Activated CD4-positive, CD25-positive, alpha-beta regulatory T cell treated with anti-CD3 and anti-CD28 coated beads, Interleukin-2, amount 50 U/mL, for 16 hours (primary cell): Measurements from ENCODE around the gene TMEM132C.

Source experiments
- DNase-seq: peaks from one replicate; pipeline ENCODE4 v3.0.0-alpha.2; 2020; ENCODE audit warnings: low read depth, low spot score

The TMEM132C gene

DNA sequence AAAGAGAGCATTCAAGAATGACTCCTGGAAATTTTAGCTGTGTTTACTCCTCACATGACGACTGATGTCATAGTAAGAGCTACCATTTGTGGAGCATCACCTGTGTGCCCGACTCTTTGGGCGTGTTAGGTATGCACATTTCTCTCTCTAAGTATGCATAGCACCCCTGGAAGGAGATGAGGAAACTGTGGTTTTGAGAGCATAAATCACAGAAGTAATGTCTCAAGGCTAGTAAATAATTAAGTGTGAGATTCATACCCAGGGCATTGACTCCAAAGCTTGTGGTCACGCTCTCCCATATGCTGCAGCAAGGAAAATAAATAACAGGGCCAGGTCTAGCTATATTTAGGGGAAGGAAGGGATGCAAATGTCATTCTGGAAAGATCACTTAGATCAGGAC lies 340.7 kb downstream of the TMEM132C start:
- DNase-seq: no peak

- no peak for DNase-seq
These were observed 342.9 kb downstream of the TMEM132C start for GRCh38 chr12:128609861-128610260.

DNA sequence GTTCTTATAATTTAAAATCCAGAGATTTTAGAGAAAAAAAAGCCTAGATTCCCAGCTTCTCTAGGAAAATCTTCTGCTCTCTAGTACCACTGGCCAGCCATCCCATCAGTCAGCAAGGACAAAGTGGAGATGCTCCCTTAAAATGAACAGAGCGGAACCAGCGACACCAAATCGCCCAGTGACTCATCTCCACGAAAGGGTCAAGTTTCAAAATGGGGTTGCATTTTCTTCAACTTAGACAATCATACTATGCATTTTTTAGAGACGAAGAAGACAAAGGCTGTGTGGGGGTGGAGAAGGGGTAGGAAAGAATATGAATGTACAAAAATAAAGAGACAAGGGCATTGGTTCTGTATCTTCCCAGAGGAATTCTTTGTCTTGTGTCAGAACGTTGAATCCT lies 344.8 kb downstream of the TMEM132C start:
- DNase-seq: no peak

GRCh38 chr12:128612150-128612850 lies 345.3 kb downstream of the TMEM132C start:
- no peak for DNase-seq

DNA sequence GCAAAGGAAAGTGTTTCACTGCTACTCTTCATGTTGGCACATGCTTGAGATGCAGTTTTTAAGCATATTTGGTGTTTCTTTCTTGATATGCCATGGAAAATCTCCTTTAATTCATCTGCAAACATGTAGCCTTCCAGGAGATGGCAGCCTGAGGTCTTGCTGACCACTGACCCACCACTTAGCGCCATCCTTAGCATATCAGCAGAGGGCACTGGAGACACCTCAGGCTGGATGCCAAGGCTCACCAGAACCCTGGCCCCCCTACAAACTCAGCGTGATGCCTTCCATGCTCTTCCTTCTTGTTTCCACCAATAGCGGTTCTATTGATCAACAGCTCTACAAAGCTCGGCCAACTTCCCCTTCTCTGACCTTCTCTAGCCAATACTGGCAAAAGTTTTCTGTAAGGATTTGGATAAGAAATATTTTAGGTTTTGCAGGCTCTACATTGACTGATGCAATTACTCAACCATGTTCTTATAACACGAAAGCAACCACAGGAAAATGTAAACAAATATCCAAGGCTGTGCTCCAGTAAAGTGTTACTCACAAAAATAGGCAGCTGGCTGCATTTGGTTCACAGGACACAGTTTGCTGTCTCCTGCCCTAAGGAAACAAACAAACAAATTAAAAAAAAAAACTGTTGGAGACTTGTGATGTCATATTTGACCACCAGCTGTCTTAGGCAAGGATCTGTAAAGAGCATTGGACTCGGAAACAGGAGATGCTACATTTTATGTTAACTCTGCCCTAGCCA lies 347.0 kb downstream of the TMEM132C start:
- DNase-seq: no peak

- no peak for DNase-seq
These were observed 350.4 kb downstream of the TMEM132C start for GRCh38 chr12:128617304-128617833.

DNA sequence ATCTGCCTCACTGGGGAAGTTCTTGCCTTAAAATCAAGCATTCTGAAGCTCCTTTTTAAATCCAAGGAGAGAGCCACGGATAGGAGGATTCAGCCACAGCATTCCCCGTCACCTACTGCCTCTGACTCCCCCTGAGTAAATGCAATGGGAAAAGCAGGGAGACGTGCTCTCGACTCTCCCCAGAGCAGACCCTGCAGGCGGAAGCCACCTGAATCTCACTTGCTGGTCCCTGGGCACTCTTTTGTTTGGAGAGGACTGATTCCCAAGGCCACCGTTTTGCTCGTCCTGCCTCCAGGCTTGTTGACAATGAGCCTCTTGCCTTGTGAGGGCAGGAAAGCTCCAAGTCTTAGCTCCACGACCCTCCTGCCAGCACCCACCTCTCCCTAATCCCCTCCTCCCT lies 352.3 kb downstream of the TMEM132C start:
- no peak for DNase-seq

DNA sequence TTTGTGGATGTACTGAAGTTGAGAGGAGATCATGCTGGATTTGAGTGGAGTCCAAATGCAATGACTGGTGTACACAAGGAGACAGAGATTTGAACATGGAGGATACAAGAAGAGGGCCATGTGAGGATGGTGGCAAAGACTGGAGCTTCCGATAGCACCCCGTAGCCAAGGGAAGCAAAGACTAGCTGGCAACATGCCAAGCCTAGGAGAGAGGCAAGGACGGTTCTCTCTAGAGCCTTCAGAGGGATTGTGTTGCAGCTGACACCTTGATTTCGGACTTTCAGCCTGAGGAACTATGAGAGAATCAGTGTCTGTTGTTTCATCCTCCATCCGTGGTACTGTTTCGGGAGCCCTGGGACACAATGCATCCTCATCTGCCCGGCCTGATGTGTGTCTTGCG lies 354.3 kb downstream of the TMEM132C start:
- DNase-seq: no peak

DNA sequence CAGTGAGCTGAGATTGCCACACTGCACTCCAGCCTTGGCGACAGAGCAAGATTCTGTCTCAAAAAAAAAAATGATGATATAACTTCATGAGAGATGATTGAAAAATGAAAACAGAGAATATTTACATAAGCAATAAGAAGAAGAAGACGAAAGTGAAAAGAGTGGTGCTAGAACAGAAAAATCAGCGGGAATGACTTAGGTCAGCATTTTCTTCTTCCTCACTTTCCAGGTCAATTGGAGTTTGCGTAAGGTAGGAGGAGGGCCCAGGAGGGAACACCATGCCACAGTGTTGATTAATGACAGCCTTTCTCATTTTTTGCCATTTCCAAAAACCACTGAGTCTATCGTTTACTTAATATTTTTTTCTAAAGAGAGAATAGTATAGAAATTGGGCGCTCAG lies 356.8 kb downstream of the TMEM132C start:
- no peak for DNase-seq

GRCh38 chr12:128626808-128627320 lies 359.9 kb downstream of the TMEM132C start:
- no peak for DNase-seq

DNA sequence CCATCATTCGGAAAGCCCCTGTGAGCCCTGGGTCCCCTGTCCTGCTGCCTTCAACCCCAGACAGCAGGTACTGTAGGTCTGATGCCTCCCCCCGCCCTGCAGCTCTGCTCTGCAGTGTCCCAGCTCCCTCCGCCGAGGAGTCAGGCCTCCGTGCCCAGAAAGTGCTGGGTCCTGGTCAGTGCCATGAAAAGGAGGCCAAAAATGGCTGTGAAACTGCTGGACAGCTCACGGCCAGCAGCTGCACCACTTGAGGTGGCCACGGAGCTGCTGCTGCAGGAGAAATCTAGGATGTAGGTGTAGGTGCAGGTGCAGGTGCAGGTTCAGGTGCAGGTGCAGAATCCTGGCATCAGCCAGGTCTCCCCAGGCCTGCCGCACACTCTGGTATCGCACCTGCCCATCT lies 360.7 kb downstream of the TMEM132C start:
- DNase-seq: no peak

DNA sequence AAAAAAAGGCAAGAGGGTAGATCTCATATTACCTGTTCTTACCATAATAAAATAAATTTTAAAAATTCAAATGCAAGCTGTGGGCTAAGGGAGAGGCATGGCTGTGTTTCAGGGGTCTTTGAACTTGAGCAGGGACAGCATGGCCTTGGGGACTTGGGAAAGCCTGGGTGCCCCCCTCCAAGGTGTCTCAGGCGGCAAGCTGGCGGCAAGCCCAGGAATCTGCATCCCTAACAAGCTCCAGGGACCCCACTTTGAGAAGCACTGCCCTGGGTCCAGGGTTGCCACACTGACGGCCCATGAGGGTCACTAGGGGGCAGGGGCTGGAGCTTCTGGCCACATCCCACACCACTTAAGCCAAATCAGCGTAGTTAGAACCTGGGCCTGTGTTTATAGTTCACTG lies 363.0 kb downstream of the TMEM132C start:
- DNase-seq: no peak

DNA sequence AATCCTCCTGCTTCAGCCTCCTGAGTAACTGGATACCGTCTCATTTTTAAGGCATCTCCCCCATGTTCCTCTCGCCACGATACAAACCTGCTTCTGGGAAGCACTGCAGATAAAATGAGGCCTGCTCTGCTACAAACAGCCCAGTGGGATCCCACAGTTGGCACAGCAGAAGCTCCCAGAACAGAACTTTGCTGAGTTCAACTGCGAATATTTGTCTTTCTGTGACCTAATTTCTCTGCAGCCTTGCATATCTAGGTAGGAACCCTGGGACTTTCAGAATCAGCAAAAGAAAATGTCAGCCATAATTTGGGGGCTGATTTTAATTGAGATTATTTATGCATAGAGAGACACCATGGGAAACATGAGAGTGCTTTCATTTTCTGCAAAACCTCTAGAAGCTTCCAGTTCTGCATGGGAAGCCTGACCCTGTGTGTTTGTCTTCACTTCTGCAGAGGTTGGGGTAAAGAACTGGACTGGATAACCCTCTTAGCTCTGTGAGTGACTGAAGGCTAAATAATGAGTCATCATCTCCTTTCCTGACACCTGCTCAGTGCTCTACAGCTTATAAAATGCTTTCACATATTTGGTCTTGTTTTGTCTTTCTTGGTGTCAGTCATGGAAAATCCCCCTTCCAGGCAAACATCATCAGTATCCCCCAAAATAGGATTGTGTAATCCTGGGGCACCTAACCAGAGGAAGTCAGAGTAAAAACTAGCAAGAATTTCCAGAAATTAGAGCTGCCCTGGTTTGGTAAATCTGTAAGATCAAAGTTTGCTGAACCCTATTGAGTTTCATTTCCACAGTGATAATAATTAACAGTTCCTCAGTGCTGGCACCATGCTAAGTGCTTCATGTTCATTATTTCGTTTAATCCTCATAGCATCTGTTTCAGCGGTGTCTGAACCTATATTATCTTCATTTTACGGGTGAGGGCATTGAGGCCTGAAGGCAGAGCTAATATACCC lies 371.0 kb downstream of the TMEM132C start:
- DNase-seq: no peak

DNA sequence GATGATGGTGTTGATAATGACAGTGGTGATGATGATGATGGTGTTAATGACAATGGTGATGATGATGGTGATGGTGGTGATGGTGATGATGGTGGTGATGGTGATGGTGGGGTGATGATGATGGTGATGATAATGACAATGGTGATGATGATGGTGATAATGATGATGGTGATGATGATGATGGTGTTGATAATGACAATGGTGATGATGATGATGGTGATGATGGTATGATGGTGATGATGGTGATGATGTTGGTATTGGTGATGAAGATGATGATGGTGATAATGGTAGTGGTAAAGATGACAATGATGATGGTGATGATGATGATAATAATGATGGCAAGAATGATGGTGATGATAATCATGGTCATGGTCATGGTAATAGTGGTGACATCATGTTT lies 372.1 kb downstream of the TMEM132C start:
- DNase-seq: no peak

GRCh38 chr12:128643155-128643554 lies 376.2 kb downstream of the TMEM132C start:
- DNase-seq: no peak

GRCh38 chr12:128644664-128645296 lies 377.8 kb downstream of the TMEM132C start:
- peak; percentile 1 for DNase-seq

- DNase-seq: no peak
These were observed 382.9 kb downstream of the TMEM132C start for GRCh38 chr12:128649902-128650301.

DNA sequence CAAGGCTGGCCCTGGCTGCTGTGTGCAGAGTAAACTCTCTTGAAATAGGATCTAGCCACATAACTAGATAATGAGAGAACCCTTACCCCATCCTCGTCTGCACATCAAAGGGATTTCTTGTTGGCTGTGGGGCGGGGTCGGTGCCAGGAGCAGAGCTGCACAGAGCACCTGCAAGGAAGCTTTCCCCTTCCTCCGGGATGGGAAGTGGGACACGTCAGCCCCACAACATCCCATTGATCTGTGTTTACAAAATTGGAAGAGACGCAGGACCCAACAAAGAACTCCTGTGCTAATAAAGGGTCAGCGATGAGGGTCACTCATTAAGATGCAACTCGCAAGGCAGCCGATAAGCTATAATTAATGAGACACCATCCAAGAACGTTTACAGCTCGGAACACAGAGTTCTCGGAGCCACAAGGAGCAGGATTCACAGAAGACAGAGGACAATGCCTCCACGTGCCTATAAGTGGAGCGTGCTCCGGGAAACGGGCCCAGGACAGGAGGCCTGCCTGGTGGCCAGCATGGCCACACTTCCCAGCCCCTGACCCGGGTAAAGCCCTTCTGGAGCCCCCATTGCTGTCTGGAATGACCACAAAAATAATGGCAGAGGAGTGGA lies 385.3 kb downstream of the TMEM132C start:
- DNase-seq: no peak

- DNase-seq: no peak
These were observed 387.5 kb downstream of the TMEM132C start for GRCh38 chr12:128654468-128654867.

DNA sequence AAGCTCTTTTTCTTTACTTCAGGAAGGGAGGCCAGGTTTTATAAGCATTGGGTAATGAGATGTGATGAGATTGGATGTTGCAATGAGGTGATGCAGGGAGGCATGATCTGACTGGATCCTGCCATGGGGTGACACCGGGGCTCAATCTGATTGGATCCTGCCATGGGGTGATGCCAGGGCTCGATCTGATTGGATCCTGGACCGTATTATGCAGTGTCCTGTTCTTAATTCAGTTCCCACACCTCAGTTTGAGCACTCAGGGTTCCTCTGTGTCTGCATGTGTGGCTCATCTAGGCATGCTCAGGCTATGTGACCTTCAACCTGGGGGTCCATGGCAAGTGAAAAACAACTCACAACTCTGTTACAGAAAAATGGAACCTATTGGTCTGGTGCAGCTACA lies 390.4 kb downstream of the TMEM132C start:
- no peak for DNase-seq
